ENCODE data around the gene CEP43.

CEP43 gene

DNA sequence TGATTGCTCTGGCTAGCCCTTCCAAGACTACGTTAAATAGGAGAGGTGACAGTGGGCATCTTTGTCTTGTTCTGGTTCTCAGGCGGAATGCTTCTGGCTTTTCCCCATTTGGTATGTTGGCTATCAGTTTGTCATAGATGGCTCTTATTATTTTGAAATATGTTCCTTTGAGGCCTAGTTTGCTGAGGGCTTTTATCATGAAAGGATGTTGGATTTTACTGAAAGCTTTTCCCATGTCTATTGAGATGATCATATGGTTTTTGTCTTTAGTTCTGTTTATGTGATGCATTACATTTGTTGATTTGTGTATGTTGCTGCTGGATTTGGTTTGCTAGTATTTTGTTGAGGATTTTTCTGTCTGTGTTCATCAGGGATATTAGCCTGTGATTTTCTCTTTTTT is 32.9 kb upstream of the CEP43 start:
- DNase-seq (ENCODE audit: low spot score): no peak

DNA sequence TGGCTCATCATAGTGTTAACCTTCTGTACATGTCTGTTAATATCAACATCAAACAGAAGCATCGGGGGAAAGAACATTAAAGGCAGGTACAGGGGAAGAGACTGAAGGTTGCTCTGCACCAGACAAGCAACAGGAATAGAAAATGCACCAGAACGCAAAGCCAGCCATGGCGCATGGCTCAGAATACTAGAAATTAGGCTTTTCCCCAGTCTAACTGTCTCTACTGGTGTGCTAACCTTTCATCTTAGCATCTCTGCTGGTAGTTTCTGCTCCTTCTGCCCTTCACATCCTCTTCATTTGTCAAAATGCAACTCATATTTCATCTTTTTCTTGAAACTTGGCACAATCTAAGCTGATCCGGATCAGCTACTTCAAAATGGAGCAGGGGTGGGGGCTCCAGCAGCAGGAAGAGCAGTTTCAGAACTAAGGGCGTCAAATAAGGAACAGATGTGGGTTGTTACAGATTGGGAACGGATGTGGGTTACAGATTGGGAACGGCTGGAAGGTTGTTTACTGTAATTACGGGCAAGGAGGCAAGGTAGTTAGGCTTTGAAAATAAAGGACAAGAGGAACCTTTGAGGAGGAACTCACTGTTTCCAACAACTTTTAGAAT is 29.7 kb upstream of the CEP43 start:
- DNase-seq (ENCODE audit: low spot score): no peak

DNA sequence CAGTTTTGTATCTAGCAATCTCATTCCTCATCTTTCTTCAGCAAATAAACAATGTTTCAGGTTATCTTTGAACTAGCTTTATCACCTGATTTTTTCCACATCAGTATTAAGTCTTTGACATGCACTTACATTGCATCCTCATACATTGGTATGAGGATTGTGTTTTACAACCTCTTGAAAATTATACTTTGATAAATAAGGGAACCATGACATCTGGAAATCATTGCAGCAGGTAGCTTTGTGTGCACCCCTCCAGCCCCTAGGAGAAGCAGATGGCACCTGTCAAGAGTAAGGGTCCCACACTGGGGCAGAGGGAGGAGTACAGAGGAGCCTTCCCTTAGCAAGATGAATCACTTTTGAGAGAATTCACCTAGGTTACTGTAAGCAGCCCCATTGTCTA is 29.1 kb upstream of the CEP43 start:
- no peak for DNase-seq (ENCODE audit: low spot score)

DNA sequence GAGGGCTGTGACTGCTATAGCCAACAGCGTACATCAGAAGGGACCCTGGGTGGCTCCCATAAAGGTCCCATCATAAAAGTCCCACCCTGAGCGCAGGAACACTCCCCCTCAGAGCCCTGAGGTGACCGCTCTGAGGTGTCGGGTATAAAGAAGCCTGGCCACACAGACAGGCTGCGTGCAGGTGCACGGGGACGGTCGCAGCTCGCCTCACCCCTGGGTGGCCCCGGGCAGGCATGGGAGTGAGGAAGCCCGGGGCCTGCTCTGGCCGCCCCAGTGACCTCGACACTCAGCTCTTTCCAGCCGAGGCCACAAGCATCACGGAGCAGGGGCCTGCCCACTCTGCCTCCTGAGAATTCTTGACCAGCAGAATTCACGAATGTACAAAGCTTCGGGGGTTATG is 28.4 kb upstream of the CEP43 start:
- DNase-seq (ENCODE audit: low spot score): no peak

DNA sequence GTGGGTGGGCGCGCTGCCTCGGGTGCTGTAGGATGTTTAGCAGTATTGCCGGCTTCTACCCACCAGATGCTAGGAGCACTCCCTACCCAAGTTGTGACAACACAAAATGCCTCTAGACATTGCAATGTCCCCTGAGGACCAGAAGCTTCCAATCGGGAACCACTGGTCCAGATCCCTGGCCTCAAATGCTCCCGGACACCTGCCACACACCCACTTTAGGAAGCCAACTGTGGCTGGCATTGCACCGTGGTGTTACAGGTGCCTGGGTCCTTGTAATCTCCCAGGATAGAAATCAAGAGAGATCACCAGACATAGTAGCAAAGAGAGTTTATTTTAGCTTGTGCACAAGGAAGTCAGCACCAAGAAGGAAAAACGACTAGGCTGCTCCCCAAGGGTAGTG is 27.9 kb upstream of the CEP43 start:
- no peak for DNase-seq (ENCODE audit: low spot score)

DNA sequence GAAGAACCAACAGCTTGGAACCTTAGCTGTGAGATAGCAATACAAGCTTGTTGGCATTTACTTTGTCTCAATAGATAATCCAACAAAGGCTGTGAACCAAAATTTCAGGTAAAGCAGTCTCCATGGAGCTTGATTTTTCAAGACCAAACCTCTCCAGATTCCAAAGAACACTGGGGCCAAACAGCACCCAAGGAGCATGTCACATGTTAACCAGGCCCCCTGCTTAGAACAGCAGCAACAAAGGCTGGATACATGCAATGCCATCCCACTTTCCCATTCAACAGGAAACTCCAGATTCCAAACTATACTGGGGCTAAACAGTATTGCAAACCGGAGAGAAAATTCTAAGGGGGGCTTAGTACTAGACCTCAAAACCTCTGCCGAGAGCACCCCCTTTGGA is 27.1 kb upstream of the CEP43 start:
- DNase-seq (ENCODE audit: low spot score): no peak

DNA sequence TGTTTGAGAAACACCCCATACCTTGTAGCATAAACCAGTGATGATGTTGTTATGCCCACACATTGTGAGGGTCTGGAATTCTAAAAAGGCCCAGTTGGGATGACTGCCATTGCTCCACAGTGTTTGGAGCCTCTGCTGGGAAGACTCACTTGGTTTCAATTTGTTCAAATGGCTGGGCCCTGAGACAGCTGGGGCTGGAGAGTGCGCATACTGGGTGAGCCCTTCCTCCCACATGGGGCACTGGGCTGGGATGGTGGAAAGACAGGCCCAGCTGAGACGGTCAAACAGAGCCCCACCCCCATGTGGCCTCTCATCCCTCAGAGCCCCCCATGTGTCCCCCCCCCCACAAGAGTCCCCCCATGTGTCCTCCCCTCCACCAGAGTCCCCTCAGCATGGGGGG is 22.6 kb upstream of the CEP43 start:
- DNase-seq (ENCODE audit: low spot score): no peak

DNA sequence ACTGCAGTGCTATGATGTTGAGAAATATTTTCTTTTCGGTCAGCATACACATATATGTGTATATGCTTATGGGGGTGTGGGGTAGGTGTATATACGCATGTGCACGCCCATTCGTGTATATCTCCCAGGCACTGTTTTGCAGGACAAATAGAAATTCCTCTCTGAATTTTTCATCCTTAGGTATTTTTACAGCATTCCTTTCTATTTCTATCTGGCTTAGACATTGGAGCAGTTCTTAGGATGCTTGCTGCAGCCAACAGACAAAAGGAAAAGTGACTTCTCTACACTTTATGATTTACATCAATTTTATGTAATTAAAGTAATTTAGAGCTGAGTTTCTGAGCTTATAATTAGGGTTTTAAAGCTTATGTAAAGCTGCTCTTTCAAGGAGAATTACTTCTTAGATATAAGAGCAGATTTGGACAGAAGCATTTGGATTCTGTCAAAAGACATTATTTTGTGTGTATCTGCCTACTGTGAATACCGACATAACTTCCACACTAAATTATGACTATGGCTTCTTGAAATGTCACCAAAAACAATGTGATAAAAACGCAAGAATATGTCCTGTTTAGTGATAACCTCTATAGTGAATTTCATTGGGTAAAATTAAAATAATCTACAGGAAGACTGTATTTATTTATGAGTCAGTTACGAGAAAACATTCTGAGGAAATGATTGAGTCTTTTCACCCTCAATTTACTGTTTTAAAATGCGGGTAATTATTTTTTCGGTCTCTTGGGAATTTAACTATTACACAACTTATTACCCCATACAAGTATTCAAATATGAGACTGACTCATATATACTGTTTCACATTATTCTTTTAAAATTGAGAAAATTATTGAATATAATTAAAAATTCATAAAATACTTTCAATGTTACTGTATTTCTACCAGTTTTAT is 21.3 kb upstream of the CEP43 start:
- DNase-seq (ENCODE audit: low spot score): no peak

DNA sequence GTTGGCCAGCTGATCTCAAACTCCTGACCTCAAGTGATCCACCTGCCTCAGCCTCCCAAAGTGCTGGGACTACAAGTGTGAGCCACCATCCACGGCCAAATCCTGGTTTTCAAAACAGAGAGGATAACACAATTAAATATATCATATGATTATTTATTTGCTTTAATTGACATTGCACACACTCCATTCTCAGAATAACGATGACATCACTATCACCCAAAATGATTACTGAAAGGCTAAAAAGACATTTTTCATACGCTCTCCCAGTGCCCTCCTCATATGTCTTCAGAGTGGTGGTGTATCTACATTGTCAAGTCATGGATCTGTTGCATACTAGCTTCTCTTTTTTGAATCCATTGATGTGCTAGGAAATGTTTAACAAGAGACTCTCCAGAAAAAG is 18.5 kb upstream of the CEP43 start:
- no peak for DNase-seq (ENCODE audit: low spot score)

DNA sequence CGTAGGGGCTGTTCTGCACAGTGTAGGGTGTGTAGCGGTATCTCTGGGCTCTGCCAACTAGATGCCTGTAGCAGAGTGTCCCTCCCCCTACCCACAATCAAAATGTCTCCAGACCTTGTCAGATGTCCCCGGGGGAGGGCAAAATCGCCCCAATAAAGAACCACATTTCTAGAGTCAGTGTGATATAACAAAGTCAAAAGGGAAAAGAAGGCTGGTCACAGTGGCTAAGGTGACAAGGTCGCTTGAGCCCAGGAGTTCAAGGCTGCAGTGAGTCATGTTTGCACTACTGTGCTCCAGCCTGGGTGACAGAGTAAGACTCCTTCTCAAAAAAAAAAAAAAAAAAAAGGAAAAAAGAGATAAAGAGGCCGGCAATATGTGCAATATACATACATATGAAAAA is 11.7 kb upstream of the CEP43 start:
- DNase-seq (ENCODE audit: low spot score): no peak

DNA sequence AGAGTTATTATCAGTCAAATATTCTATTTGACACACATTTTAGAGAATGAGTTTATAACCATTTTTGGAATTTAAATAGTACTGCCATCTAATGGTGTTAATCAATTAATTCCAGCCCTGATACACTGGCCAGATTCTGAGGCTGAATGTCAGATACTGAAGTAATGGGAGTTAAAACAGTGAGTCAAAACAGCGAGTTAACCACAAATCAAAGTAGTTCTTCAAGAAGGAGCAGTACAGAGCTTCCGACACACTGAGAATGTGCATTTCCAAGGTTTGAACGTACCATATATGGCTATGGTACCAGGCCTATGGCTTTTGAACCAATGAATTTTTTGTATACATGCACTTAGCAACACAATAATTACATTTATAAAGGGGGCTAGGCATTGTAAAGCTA is 11.3 kb upstream of the CEP43 start:
- DNase-seq (ENCODE audit: low spot score): no peak

DNA sequence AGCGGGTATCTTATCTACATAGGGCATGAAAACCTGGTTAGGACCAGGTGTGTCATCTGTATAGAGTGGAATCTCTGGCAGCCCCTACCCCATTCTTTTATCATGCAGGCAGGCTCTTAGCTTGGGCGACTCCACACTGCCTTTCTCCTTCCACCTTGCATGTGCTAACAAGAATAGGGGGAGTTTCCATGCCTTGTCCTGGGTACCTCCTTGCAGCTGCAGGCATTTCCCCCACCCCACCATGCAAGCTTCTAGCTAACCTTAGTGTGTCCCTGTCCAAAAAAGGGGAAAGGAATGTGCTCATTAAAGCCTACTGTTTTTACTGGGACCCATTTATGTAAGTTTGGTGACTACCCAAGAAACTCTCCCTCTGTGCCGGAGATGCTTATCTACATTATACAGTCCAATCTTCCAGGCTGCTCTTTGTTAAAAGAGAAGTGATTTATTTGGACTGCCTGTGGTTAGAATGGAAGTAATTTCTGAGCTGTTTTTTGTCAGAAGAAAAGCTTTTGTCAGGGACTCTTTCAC is 10.5 kb upstream of the CEP43 start:
- DNase-seq (ENCODE audit: low spot score): no peak

DNA sequence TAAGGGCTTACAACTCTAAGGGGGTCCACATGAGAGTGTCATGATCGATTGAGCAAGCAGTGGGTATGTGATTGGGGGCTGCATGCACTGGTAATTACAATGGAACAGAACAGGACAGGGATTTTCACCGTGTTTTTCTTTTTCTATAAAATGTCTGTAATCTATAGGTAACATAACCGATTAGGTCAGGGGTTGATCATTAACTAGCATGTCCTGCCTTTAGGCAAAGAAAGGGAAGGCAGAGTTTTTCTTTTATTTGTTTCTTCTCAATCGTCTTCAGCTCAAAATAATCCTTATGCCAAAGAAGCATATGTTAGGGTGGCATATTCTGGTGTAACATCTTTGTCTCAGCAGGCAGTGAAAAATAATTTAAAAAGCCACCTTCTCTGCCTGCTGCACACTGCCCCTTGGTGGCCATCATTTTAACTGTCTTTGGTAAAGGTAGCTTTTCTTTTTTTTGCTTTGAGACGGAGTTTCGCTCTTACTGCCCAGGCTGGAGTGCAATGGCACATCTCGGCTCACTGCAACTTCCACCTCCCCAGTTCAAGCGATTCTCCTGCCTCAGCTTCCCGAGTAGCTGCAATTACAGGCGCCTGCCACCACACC is 9.7 kb upstream of the CEP43 start:
- DNase-seq (ENCODE audit: low spot score): peak; percentile 51

DNA sequence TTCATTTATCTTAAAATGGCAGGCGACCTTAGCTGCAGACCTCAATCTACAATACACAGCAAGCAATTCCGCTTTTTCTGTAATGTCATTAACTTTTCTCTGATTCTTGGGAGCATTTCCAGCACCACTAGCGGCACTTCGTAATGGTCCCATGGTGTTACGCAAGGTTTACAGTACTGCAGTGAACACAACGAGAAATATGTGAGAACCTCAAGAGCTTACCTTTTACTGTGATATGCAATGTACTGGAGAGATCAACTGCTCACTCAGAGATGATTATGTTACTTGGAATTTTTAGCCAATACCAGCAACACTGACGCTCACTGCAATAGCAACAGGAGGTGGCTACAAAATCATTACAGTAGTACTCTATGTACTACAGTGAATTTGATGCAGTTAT is 2.8 kb upstream of the CEP43 start:
- DNase-seq (ENCODE audit: low spot score): peak; percentile 52

DNA sequence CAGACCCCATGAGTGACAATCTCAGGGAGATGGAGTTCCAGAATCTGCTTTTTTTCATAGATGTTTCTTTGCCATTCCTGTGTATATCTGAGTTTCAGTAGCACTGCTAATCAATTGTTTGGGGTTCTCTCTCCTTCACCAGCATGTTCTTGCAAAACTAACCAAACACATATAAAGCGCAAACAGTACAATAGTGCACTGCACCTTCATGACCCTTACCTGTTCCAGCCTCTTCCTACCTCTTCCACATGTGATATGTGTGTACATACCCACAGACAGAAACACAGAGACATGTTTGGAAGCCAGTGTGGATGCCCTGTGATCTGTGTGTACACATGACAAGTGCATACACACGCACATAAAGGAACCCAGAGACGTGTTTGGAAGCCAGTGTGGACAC is 1.8 kb upstream of the CEP43 start:
- no peak for DNase-seq (ENCODE audit: low spot score)

DNA sequence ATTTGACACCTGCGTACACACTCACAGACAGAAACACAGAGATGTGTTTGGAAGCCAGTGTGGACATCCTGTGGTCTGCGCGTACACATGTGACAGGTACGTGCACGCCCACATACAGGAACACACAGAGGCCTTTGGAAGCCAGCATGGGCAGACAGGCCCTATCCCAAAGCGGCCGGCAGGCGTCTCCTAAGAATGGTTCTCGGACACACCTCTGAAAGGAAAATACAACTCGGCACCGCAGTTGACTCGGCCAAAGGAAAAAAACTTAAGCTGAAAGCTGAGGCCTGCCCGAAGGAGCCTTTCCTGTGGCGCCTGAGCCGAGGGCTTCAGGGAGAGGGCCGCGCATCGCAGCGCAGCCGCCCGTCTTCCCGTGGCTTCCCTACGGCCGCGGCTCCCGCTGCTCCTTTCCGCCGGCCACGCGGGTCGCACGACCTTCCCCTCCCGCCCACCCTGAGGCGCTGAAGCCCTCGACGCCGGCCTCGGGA is 1.4 kb upstream of the CEP43 start:
- DNase-seq (ENCODE audit: low spot score): peak; percentile 87

DNA sequence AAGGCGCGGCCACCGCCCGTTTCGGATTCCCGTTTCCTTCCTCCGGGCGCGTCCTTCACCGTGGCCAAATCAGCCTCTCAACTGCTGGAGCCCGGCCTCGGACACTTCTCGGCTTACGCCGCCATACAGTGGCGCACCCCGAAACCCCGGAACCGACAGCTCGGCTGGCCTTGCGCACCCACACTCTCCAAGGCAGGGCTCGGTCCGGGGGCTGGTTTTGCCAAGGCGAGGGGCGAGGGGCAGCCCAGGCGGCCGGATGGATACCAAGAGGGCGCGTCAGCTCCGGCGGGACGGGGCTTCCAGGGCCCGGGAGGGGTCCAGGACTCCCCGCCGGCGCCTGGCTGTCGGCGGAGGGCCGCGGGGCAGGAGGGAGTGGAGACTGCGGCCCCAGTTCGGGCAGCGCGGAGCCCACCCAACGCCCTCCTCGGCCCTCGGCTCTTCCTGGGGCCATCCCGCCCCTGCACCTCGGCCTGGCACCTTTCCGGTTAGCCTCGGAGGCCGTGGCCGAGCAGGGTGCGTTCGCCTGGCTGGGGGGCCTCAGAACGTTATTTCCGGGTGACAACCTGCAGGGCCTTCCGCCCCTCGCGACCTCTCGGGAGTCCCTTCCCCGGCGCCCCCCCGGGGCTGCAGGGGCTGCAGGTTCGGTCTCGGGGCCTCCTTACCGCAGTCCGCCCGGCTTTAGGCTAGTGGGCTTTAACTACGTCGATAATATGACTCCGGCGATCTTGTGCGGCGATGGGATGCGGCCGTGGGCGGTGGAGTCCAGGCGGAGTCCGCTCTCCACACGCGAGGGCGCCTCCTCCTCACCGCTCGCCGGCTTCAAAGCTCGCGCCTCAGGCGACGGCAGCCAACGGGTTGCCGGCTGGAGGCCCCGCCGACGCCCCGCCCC is 697 bp upstream of the CEP43 start:
- no peak for DNase-seq (ENCODE audit: low spot score)

DNA sequence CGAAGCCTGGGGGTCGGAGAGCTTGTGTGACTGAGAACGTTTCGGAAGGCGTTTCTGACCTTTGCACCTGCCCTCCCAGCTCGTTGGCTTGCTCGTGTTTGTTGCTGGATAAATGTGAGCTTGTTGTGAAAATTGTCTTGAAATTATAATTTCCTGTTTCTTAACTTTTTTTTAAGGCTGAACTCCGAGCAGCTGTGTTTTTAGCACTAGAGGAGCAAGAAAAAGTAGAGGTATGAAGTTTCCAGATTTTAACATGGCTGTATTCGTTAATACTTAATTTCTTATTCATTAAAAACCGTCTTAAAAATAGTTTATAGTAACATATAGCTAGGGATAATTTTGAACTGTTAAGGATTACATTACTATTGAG is 672 bp downstream of the CEP43 start:
- peak; percentile 16 for DNase-seq (ENCODE audit: low spot score)

DNA sequence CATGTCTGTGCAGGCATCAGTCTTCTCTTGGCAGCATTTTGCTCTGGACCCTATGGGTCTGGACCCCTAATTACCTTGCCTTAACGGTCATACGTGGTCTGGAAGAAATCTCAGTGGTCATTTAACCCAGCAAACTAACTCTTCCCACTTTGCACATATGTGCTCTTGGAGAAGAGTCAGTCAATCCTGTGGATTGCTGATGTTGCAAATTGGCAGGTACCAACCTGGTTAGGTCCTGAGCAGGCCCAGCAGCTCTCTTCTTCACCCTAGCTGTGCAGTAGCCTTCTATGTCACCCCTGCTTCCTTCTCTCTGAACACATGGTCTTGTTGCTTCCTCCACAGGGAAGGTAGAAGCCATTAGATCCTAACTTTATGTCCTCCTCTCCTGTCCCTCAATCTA is 1.6 kb downstream of the CEP43 start:
- no peak for DNase-seq (ENCODE audit: low spot score)

DNA sequence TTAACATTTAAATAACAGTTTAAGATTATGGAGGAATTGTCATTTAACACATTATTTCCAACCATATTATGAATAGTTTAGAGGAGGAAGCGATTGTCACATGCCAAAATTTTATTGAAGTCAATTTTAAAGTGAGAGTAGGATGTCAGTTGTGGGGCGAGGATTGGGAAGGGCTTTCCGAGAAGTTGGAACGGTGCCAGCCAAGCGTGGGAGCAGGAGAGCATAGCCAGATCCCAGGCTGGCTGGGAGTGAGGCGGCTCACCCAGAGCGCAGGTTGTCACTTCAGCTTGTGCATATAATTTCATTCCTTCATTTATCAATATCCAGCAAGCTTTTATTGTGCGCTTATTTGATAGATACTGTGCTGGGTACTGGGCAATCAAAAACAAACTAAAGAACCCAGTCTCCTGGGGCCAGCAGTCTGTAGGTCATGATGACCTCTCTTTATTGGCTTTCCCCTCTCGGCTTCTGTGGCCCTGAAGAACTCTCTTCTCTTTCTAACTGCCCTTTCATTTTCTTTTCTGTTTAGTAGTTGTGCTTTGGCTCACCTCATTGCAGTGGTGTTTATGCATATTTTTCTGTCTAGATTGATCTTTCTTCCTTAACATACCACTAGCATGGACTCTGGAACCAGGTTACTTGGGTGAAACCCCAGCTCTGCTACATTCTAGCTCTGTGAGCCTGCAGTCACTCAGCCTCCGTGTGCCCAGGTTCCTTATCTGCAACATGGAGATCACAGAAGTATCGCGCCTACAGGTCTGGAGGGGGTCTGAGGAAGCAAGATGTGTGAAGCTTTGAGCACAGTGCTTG is 6.4 kb downstream of the CEP43 start:
- peak; percentile 19 for DNase-seq (ENCODE audit: low spot score)

DNA sequence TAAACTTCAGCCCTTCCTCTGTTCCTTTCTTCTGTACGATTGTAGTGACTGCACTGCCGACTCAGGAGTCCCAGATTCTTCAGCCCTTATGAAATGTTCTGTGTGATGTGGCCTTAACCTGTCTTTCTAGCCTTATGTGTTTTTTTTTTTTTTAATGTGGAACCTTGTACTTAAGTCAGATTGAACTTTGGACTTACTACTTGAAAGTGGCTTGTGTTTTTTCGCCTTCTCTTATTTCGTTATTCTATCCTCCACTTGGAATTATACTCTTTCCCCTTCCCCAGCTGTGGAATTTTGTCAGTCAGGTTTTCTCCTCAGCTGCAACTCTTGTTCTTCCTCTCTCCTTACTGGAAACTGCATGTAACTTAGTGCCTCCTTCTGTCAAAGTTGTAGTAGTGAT is 8.8 kb downstream of the CEP43 start:
- DNase-seq (ENCODE audit: low spot score): no peak

Measured in kidney tubule cell (primary cell).